HG02623 (cell line): ENCODE measurements around the gene NBPF1.
"Not testable (repeated sequence)": the region's sequence is repeated elsewhere in the genome, so short reads cannot be mapped to it uniquely, and the experiment has no call there.

Source experiments
- ATAC-seq: cut with Tn5 transposase; IDR thresholded peaks from one replicate; pipeline ENCODE4 v1.9.1; 2021; ENCODE audit warnings: moderate library complexity; ENCODE audit not compliant: unreplicated experiment

The NBPF1 gene

GRCh38 chr1:16607853-16608815 is 5.2 kb downstream of the NBPF1 start:
- ATAC-seq: not testable (repeated sequence)

- ATAC-seq: no peak
These were observed 5.9 kb downstream of the NBPF1 start for GRCh38 chr1:16607433-16607851.

GRCh38 chr1:16606666-16607432 is 6.5 kb downstream of the NBPF1 start:
- not testable (repeated sequence) for ATAC-seq

- no peak for ATAC-seq
These were observed 7.5 kb downstream of the NBPF1 start for GRCh38 chr1:16605532-16606505.

GRCh38 chr1:16605213-16605525 is 8.2 kb downstream of the NBPF1 start:
- ATAC-seq: no peak

GRCh38 chr1:16604514-16605212 is 8.7 kb downstream of the NBPF1 start:
- ATAC-seq: not testable (repeated sequence)

GRCh38 chr1:16603623-16604022 is 9.7 kb downstream of the NBPF1 start:
- not testable (repeated sequence) for ATAC-seq

GRCh38 chr1:16602336-16603011 is 10.9 kb downstream of the NBPF1 start:
- not testable (repeated sequence) for ATAC-seq

- ATAC-seq: not testable (repeated sequence)
These were observed 12.2 kb downstream of the NBPF1 start for GRCh38 chr1:16600855-16601786.

- ATAC-seq: not testable (repeated sequence)
These were observed 14.0 kb downstream of the NBPF1 start for GRCh38 chr1:16599326-16599725.

GRCh38 chr1:16595216-16595615 is 18.1 kb downstream of the NBPF1 start:
- ATAC-seq: not testable (repeated sequence)

- not testable (repeated sequence) for ATAC-seq
These were observed 21.5 kb downstream of the NBPF1 start for GRCh38 chr1:16591845-16592244.

- not testable (repeated sequence) for ATAC-seq
These were observed 25.3 kb downstream of the NBPF1 start for GRCh38 chr1:16588081-16588480.

- ATAC-seq: not testable (repeated sequence)
These were observed 25.7 kb downstream of the NBPF1 start for GRCh38 chr1:16587639-16588038.

- ATAC-seq: not testable (repeated sequence)
These were observed 48.0 kb downstream of the NBPF1 start for GRCh38 chr1:16565324-16565723.

- ATAC-seq: not testable (repeated sequence)
These were observed 52.3 kb downstream of the NBPF1 start for GRCh38 chr1:16561035-16561434.

- ATAC-seq: not testable (repeated sequence)
These were observed 52.9 kb downstream of the NBPF1 start for GRCh38 chr1:16560498-16560897.

- not testable (repeated sequence) for ATAC-seq
These were observed 53.7 kb downstream of the NBPF1 start for GRCh38 chr1:16559688-16560087.
